ENCODE data around the gene ZNF189.

The ZNF189 gene

GRCh38 chr9:101450931-101451330 lies 52.3 kb downstream of the ZNF189 start:
- Histone ChIP-seq H3K9ac (ENCODE audit: low read depth, low read length, poor library complexity, severe bottlenecking) (no peak overlapping the region), H3K27me3 (ENCODE audit: insufficient read depth, low read length, poor library complexity, severe bottlenecking) (no peaks in the 10 kb centered on the region), H3K9me2 (replicated peaks; ENCODE audit: low read depth, low read length) (no peaks in the 10 kb centered on the region), H3K4me1 (ENCODE audit: insufficient read depth, low read length, poor library complexity, severe bottlenecking) (no peaks in the 10 kb centered on the region), H3K9me3 (ENCODE audit: insufficient read depth, low read depth, low read length) (no peaks in the 10 kb centered on the region), H3F3A (ENCODE audit: low read depth) (no peaks in the 10 kb centered on the region), H3K36me3 (ENCODE audit: insufficient read depth, low read length) (no peaks in the 10 kb centered on the region), H4K20me1 (ENCODE audit: insufficient read depth, low read length, poor library complexity, severe bottlenecking) (no peaks in the 10 kb centered on the region), H3K4me2 (ENCODE audit: low read depth, low read length, poor library complexity, severe bottlenecking) (no peak overlapping the region), H3K4me3 (ENCODE audit: low read length, poor library complexity, severe bottlenecking) (no peak overlapping the region), H2AFZ (ENCODE audit: low read length) (no peak overlapping the region), H3K79me2 (ENCODE audit: insufficient read depth, low read length) (no peaks in the 10 kb centered on the region)
- TF ChIP-seq, protein P1, sequence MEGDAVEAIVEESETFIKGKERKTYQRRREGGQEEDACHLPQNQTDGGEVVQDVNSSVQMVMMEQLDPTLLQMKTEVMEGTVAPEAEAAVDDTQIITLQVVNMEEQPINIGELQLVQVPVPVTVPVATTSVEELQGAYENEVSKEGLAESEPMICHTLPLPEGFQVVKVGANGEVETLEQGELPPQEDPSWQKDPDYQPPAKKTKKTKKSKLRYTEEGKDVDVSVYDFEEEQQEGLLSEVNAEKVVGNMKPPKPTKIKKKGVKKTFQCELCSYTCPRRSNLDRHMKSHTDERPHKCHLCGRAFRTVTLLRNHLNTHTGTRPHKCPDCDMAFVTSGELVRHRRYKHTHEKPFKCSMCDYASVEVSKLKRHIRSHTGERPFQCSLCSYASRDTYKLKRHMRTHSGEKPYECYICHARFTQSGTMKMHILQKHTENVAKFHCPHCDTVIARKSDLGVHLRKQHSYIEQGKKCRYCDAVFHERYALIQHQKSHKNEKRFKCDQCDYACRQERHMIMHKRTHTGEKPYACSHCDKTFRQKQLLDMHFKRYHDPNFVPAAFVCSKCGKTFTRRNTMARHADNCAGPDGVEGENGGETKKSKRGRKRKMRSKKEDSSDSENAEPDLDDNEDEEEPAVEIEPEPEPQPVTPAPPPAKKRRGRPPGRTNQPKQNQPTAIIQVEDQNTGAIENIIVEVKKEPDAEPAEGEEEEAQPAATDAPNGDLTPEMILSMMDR (conservative IDR thresholded peaks at IDR 0.05; ENCODE audit: low read length) = no peak
- no peak for TF ChIP-seq EZH2phosphoT487 (IDR thresholded peaks at IDR 0.05; ENCODE audit: borderline replicate concordance)

- H3K4me3 ChIP-seq (ENCODE audit: low read length, poor library complexity, severe bottlenecking) = no peak overlapping the region
- H3K9ac ChIP-seq (ENCODE audit: low read depth, low read length, poor library complexity, severe bottlenecking) = no peak overlapping the region
- no peaks in the 10 kb centered on the region for H4K20me1 ChIP-seq (ENCODE audit: insufficient read depth, low read length, poor library complexity, severe bottlenecking)
- H3K36me3 ChIP-seq (ENCODE audit: insufficient read depth, low read length) = no peaks in the 10 kb centered on the region
- no peaks in the 10 kb centered on the region for H3K4me1 ChIP-seq (ENCODE audit: insufficient read depth, low read length, poor library complexity, severe bottlenecking)
- no peaks in the 10 kb centered on the region for H3K27me3 ChIP-seq (ENCODE audit: insufficient read depth, low read length, poor library complexity, severe bottlenecking)
- no peaks in the 10 kb centered on the region for H3K79me2 ChIP-seq (ENCODE audit: insufficient read depth, low read length)
- no peaks in the 10 kb centered on the region for H3K9me3 ChIP-seq (ENCODE audit: insufficient read depth, low read depth, low read length)
- TF ChIP-seq EZH2phosphoT487 (IDR thresholded peaks at IDR 0.05; ENCODE audit: borderline replicate concordance) = no peak
- TF ChIP-seq, protein P1 (conservative IDR thresholded peaks at IDR 0.05; ENCODE audit: low read length) = no peak
- H3K4me2 ChIP-seq (ENCODE audit: low read depth, low read length, poor library complexity, severe bottlenecking) = no peak overlapping the region
- no peaks in the 10 kb centered on the region for H3F3A ChIP-seq (ENCODE audit: low read depth)
- no peaks in the 10 kb centered on the region for H3K9me2 ChIP-seq (replicated peaks; ENCODE audit: low read depth, low read length)
- no peak overlapping the region for H2AFZ ChIP-seq (ENCODE audit: low read length)
Measured at GRCh38 chr9:101451498-101451897, 52.8 kb downstream of the ZNF189 start.

DNA sequence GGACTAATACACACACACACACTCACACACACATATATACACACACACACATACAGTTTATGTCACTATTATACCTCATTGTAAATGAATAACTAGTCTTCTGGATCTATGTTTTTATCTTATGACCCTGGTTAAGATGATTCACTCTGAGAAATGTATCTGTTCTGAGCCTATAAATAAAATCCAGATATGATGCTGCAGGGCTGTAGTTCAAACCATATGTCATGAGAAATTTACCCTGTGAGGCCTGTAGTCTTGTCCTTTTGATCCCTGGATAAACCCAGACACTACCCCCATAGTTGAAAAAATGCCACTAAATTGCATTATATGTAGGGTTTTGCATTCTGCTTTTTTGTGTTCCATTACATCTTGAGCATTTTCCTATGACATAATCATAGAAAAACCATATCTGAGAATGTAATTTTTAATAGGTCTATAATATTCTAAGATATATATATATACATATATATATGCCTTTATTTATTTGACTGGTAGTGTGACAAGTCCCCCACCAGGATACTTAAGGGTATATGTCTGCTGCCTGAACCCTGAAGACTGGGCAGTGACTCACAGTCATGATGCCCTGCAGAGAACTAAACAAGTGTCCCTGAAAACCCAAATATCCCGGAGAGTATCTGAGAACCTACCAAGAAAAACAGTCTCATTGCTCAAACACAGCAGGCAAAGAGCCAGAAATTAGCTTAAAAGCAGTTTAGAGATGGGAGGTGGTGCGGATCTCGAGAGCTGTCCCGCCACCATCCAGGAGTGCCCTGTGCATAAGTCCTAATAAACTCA lies 55.3 kb downstream of the ZNF189 start:
- no peaks in the 10 kb centered on the region for H3K9me3 ChIP-seq (ENCODE audit: insufficient read depth, low read depth, low read length)
- H3F3A ChIP-seq (ENCODE audit: low read depth) = no peaks in the 10 kb centered on the region
- no peaks in the 10 kb centered on the region for H3K36me3 ChIP-seq (ENCODE audit: insufficient read depth, low read length)
- H3K27me3 ChIP-seq (ENCODE audit: insufficient read depth, low read length, poor library complexity, severe bottlenecking) = no peaks in the 10 kb centered on the region
- H3K4me3 ChIP-seq (ENCODE audit: low read length, poor library complexity, severe bottlenecking) = no peak overlapping the region
- no peaks in the 10 kb centered on the region for H3K9me2 ChIP-seq (replicated peaks; ENCODE audit: low read depth, low read length)
- TF ChIP-seq, protein P1 (conservative IDR thresholded peaks at IDR 0.05; ENCODE audit: low read length) = no peak
- TF ChIP-seq EZH2phosphoT487 (IDR thresholded peaks at IDR 0.05; ENCODE audit: borderline replicate concordance) = no peak
- H3K4me2 ChIP-seq (ENCODE audit: low read depth, low read length, poor library complexity, severe bottlenecking) = no peak overlapping the region
- H4K20me1 ChIP-seq (ENCODE audit: insufficient read depth, low read length, poor library complexity, severe bottlenecking) = no peaks in the 10 kb centered on the region
- no peak overlapping the region for H3K9ac ChIP-seq (ENCODE audit: low read depth, low read length, poor library complexity, severe bottlenecking)
- no peaks in the 10 kb centered on the region for H3K4me1 ChIP-seq (ENCODE audit: insufficient read depth, low read length, poor library complexity, severe bottlenecking)
- no peaks in the 10 kb centered on the region for H3K79me2 ChIP-seq (ENCODE audit: insufficient read depth, low read length)
- H2AFZ ChIP-seq (ENCODE audit: low read length) = no peak overlapping the region

Measured in Loucy (cell line).